Neutrophil (primary cell): ENCODE data around the gene PPP1R2B.

Experiments used
- H3K27ac ChIP-seq: fragments of 200-600 bp; sonication (generic); 2 replicates; pipeline ENCODE4 v1.5.1; 2016; ENCODE audit warnings: mild to moderate bottlenecking, moderate library complexity
- H3K27me3 ChIP-seq: fragments of 200-600 bp; sonication (generic); 2 replicates; pipeline ENCODE4 v1.6.0; 2016; ENCODE audit warnings: mild to moderate bottlenecking
- H3K36me3 ChIP-seq: fragments of 200-600 bp; sonication (generic); 2 replicates; pipeline ENCODE4 v1.5.1; 2017
- H3K4me1 ChIP-seq, 2 experiments: fragments of 200-600 bp in 1 of 2; sonication (generic) in 1 of 2; 1 replicate in 1 of 2; 2 replicates in 1 of 2; pipeline versions ENCODE4 v1.5.1 to v1.6.1; 2013 to 2016; ENCODE audit warnings: low read depth in 1 of 2, low read length in 1 of 2, mild to moderate bottlenecking in 1 of 2, moderate library complexity in 1 of 2; ENCODE audit not compliant: control insufficient read depth in 1 of 2, insufficient read depth in 1 of 2
- H3K4me3 ChIP-seq, 2 experiments: fragments of 200-600 bp in 1 of 2; sonication (generic) in 1 of 2; 1 replicate in 1 of 2; 2 replicates in 1 of 2; pipeline ENCODE4 v1.5.1; 2013 to 2016; ENCODE audit warnings: low read depth in 1 of 2, low read length in 1 of 2, mild to moderate bottlenecking in 1 of 2, moderate library complexity in 1 of 2
- H3K9me3 ChIP-seq: fragments of 200-600 bp; sonication (generic); 2 replicates; pipeline ENCODE4 v1.5.1; 2016
- TF ChIP-seq, protein P1 (sequence below): fragments of 200-600 bp; sonication (generic); IDR thresholded peaks from 2 replicates; pipeline ENCODE4 v1.5.1; 2016; ENCODE audit warnings: antibody characterized with exemption

PPP1R2B gene

DNA sequence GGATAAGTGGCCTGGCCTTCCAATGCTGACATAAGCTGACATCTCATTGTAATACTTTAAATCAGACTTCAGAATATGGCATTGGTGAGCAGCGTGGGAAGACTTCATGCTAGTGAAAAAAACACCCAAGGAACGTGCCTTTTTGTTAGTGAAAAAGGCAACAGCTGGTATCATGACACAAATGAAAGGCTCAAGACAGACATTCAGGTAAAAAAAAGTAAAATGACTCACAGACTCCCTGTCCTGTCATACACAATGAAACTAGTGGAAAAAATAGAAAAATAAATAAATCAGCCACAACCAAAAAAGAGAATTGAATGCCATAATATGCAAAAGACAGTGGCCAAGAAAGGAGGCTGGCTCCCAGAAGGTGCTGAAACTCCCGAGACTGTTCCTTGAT, 24.4 kb upstream of the PPP1R2B start:
- TF ChIP-seq, protein P1, sequence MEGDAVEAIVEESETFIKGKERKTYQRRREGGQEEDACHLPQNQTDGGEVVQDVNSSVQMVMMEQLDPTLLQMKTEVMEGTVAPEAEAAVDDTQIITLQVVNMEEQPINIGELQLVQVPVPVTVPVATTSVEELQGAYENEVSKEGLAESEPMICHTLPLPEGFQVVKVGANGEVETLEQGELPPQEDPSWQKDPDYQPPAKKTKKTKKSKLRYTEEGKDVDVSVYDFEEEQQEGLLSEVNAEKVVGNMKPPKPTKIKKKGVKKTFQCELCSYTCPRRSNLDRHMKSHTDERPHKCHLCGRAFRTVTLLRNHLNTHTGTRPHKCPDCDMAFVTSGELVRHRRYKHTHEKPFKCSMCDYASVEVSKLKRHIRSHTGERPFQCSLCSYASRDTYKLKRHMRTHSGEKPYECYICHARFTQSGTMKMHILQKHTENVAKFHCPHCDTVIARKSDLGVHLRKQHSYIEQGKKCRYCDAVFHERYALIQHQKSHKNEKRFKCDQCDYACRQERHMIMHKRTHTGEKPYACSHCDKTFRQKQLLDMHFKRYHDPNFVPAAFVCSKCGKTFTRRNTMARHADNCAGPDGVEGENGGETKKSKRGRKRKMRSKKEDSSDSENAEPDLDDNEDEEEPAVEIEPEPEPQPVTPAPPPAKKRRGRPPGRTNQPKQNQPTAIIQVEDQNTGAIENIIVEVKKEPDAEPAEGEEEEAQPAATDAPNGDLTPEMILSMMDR = no peak
- Histone ChIP-seq H3K36me3 (no peaks in the 10 kb centered on the region), H3K9me3 (no peaks in the 10 kb centered on the region), H3K4me3 (no peak overlapping the region), H3K27me3 (no peaks in the 10 kb centered on the region), H3K4me1 (no peaks in the 10 kb centered on the region), H3K27ac (no peak overlapping the region)

DNA sequence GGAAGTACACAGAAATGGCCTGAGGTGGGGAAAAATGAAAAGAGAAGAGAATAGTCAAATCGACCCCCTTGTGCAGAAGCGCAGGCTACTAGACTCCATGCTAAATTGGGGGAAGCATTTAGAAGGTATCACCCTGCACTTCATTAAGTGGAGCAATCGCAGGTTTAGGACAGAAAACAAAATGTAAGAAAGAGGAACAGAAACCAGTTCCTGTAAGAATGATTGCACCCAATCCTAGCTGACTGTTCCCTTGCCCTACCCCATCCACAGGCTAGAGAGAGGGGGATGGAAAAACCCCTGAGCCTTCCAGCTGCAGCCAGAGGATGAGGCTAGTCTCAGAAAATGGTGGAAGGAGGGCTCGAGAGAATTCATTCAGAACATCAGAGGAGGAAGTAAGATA, 23.9 kb upstream of the PPP1R2B start:
- TF ChIP-seq, protein P1 = no peak
- Histone ChIP-seq H3K27me3 (no peaks in the 10 kb centered on the region), H3K36me3 (no peaks in the 10 kb centered on the region), H3K9me3 (no peaks in the 10 kb centered on the region), H3K27ac (no peak overlapping the region), H3K4me3 (no peak overlapping the region), H3K4me1 (no peaks in the 10 kb centered on the region)

DNA sequence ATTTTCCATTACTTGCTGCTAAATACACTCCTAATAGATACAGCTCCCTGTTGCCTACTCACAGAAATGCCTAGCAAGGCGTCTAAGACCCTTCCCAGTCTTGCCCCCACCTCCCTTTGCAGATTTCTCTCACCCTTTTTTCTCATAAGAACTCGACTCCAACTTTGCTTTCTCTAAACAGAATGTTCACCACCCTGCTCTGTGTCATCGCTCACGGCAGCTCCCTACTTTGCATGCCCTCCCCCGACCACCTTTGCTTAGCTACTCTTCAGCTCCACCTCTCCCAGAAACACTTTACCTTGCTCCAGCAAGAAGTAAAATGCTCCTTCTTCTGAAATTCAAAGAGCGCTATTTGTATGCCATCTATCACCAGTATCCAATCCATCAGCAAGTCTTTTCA, 15.2 kb upstream of the PPP1R2B start:
- no peaks in the 10 kb centered on the region for H3K9me3 ChIP-seq
- H3K27me3 ChIP-seq = no peaks in the 10 kb centered on the region
- no peaks in the 10 kb centered on the region for H3K36me3 ChIP-seq
- no peak overlapping the region for H3K27ac ChIP-seq
- H3K4me3 ChIP-seq = no peak overlapping the region
- TF ChIP-seq, protein P1 = no peak
- H3K4me1 ChIP-seq = no peaks in the 10 kb centered on the region

DNA sequence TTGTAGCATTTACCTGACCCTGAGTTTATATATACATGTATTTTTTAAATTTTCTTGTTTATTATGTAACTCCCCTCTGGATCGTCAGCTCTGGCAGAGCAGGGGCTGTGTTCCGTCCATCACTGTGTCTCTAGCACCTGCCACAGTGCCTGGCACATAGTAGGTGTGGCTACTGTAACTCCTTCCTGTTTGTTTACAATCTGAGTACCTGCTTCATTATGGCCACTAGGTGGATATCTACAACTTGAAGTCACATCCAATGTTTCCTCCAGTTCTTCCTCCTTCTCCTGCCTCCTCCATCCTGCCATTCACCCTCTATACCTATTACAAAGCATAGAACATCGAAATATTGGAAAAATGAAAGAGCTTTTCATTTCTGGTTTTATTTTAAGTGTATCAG, 14.2 kb upstream of the PPP1R2B start:
- TF ChIP-seq, protein P1 = no peak
- Histone ChIP-seq H3K4me3 (no peak overlapping the region), H3K9me3 (no peaks in the 10 kb centered on the region), H3K36me3 (no peaks in the 10 kb centered on the region), H3K4me1 (no peaks in the 10 kb centered on the region), H3K27ac (no peak overlapping the region), H3K27me3 (no peaks in the 10 kb centered on the region)

DNA sequence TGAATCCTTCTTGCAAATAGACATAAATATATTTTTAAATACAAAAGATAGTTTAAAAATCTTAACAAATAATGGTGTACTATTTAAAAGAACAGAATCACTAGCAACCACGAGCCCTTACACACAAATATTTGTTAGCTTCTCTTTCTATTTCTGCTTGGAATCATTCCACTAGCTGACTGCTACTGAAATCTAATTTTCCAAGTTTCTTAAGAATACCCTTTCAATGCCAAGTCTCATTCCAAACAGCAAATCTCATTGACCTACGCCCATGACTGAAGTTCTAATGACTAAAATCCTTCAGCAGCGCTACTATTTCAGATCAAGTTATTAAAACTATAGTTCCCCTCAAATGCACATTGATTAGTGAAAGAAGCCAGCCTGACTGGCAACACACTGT, 13.2 kb upstream of the PPP1R2B start:
- H3K4me1 ChIP-seq = no peaks in the 10 kb centered on the region
- no peaks in the 10 kb centered on the region for H3K27me3 ChIP-seq
- no peaks in the 10 kb centered on the region for H3K9me3 ChIP-seq
- no peak overlapping the region for H3K4me3 ChIP-seq
- no peak overlapping the region for H3K27ac ChIP-seq
- no peaks in the 10 kb centered on the region for H3K36me3 ChIP-seq
- TF ChIP-seq, protein P1 = no peak

DNA sequence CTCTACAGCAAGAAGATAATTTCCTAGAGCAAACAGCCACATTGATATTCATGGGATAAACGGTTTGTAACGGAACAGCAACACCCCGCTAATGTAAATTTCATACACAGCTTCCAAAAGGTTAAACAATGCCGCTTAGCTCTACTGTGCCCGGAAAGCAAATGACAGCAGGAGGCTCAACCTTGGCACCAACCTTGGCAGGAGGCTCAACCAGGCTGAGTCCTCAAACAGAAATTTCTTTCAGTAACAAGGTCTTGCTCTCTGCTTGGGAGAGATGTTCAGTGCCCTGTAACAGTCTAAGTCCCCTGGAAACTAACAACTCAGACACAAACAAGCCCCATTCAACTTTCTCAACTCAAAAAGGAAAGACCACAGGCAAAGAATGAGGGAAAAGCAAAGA, 11.1 kb upstream of the PPP1R2B start:
- no peaks in the 10 kb centered on the region for H3K27me3 ChIP-seq
- H3K27ac ChIP-seq = no peak overlapping the region
- H3K4me1 ChIP-seq = no peaks in the 10 kb centered on the region
- TF ChIP-seq, protein P1 = no peak
- H3K36me3 ChIP-seq = no peaks in the 10 kb centered on the region
- H3K9me3 ChIP-seq = no peaks in the 10 kb centered on the region
- H3K4me3 ChIP-seq = no peak overlapping the region
